GM19324 (cell line): Measurements from ENCODE around the gene GALNT9.
"Not testable (repeated sequence)": the region's sequence is repeated elsewhere in the genome, so short reads cannot be mapped to it uniquely, and the experiment has no call there.

Source experiments
- ATAC-seq: cut with Tn5 transposase; IDR thresholded peaks from one replicate; pipeline ENCODE4 v1.9.1; 2021; ENCODE audit warnings: mild to moderate bottlenecking, moderate library complexity; ENCODE audit not compliant: unreplicated experiment, low FRiP score

GALNT9 gene

DNA sequence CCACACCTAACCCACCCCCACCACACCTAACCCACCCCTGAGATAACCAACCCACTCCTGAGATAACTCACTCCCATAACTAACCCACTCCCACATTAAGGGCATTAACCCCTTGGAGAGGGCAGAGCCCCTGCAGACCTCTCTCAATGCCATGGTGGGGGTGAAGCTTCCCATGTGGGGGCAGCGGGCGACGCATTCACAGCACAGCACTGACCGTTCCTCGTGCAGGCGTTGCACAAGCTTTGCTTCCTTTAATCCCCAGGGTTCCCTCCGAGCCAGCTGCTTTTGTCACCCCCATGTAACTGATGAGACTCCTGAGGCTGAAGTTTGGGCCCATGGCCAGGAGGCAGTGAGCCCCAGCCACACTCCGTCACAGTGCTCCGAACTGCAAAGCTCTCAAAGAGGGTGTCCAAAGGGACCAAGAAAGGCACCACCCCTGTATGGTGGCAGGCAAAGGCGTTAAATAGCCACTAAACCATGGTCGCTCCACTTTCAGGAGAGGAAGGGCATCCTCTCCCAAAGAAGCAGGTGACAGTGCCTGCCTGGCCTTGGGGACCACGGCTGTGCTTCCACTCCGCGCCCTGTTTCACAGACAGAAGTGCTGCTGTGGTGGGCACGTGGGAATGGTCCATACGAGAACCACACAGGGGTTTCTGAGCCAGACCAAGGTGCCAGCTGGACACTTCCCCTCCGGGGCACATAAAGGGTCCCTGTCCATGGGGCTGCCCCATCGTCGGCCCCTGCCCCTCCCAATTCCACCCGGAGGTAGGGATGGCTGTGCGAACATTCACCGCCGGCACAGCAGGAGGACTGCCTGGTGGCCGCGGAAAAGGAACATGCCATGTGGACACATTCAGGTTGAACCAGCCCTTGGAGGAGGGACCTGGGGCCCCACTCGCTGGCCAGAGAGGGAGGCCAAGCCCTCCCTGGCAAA lies 28.3 kb downstream of the GALNT9 start:
- no peak for ATAC-seq

DNA sequence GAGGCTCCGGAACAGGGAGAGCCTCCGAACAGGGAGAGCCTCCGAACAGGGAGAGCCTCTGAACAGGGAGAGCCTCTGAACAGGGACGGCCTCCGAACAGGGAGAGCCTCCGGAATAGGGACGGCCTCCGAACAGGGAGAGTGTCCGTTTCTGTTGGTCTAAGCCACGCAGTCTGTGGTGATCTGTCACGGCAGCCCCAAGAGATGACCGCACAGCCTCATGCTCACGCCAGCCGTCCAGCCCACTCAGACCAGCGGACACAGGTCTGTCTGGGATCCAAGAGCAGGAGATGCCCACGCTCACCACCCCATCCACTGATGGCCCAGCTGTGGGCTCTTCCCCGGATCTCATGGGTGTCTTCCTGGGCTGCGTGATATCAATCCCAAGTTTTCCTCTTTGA lies 33.3 kb downstream of the GALNT9 start:
- ATAC-seq: no peak

DNA sequence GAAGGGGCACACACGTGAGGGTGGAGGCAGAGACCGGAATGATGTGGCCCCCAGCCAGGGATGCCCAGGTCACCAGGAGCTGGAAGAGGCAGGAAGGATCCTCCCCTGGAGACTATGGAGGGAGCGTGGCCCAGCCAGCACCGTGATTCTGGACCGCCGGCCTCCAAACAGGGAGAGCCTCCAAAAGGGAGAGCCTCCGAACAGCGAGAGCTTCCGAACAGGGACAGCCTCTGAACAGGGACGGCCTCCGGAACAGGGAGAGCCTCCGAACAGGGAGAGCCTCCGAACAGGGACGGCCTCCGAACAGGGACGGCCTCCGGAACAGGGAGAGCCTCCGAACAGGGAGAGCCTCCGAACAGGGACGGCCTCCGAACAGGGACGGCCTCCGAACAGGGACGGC lies 33.8 kb downstream of the GALNT9 start:
- not testable (repeated sequence) for ATAC-seq

DNA sequence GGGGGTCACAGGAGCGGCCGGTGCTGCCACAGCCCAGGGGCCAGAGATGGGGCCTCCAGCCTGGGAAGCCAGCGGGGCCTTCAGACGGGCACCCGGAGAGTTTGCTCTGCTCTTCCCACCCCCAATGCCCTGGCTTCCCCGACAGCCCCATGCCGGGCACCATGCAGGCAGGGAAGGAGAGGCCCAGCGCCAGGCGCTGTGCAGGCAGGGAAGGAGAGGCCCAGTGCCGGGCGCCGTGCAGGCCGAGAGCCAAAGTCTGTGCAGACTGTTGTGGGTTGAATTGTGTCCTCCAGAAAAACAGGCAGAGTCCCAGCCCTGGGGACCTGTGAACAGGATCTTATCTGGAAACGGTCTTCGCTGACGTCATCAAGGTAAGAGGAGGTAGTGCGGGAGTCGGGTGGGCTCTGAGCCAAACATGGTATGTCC lies 34.3 kb downstream of the GALNT9 start:
- ATAC-seq: no peak

DNA sequence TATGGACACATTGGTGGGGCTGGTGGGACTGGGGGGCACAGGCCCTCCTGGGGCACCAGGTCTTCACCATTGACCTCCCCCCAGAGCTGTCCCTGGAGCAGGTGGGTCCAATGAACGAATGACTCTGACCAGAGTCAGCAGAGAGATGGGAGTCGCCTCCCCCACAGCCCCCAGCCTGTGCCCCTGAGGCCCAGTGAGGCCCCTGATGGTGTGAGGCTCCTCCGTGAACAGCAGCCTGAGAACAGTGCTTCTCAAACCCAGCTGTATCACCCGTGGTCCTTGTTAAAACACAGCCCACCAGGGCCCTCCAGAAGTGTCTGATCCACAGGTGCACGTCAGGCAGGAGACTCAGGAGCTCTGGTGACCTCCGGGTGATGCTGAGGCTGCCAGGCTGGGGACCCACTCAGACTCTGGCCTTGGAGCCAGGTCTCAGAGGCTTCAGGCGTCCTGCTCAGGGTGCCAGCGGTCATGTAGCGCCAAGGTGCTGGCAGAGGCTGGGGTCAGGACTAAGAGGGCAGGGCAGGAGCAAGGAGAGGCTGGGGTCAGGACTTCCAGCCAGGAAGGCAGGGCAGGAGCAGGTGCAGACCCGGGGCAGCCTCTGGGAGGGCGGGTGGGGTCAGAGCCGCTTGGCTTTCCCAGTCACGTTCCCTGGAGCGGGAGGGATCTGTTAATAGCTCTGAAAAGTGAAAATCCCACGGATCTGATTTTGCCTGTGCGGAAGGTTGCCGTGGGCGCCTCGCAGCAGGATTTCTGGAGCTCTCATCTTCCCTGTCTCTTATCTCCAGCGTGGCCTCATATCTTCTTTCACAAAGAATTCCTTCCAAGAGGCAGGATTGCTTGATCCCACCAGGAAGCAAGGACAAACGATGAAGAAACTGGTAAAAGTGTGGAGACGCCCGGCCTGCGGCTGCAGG lies 35.0 kb downstream of the GALNT9 start:
- no peak for ATAC-seq

DNA sequence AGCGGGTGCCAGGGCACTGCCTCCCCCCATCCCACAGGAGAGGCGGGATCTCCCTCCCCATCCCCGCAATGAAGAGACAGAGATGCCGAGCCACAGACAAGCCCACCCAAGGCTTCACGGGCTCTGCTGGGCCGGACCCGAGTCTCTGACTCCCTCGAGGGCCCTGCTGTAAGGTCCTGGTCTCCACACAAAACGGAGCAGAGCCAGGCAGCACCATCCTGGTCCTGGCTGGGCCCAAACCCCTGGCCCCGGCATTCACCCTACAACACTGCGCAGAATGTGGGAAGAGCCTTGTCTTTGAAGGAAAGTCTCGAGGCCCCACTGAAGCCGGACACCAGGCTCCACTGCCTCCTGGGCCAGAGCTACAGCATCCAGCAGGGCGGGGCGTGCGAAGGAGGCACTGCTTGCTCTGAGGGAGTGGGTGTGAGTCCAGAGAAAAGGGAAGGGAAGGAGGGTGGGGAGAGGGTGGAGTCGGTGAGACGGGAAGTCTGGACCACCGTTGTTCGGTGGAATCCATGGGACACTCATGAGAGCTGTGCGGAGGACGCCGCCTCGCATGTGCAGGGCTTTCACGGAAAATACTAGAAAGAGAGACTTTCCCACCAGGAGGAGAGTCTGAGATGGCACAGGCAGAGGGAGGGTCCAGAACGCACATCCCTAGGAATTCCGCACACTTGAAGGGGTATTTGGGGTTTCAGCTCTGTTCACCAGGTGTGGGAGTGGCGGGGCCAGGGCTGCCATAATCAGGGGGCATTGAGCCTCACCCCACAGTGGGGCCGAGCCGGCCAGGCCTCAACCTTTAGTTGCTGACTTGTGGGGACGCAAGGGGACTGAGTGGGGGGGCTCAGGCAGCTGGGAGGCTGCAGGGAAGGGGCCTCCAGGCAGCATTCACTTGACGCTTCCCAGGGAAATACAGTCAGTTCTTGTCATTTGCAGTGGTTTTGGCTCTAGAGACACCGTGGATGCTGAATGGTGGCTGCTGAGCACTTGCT lies 36.8 kb downstream of the GALNT9 start:
- ATAC-seq: no peak

DNA sequence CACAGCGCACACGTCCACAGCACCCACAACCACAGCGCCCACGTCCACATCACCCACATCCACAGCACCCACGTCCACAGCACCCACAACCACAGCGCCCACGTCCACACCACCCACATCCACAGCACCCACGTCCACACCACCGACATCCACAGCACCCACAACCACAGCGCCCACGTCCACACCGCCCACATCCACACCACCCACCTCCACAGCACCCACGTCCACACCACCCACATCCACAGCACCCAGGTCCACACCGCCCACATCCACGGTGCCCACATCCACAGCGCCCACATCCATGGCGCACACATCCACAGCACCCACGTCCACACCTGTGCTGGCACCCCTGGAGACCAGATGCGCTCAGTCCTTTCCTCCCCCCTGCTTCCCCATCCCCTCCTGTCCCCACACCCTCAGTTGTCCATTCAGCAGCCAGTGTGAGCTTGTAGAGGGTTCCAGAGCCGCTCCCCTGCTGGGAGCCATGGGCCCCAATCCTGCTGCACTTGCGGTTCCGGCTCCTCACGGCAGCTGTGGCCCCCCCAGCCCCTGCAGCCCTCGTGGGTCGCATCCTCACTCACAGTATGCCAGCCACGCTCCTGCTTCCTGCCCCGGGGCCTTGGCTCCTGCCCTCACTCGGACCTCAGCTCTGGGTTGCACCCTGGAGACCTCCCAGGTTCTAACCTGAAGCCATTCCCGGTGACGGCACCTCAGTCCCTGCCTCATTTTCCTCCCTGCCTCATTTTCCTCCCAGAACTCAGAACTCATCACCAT lies 37.8 kb downstream of the GALNT9 start:
- ATAC-seq: no peak

DNA sequence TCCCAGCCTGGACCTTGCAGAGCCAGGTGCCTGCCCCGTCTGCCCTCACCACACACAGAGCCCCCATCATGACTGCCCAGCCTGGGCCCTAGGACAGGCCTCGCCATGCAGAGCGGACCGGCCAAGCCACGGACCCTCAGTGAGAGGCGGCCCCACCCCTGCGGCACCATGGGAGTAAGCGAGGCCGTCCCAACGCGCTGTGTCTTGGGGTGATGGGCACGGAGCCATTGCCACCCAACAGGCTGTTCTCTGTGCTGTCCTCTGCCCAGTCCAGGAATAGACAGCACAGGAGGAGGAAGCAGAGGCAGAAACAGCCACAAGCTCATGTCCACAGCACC lies 39.2 kb downstream of the GALNT9 start:
- ATAC-seq: no peak

DNA sequence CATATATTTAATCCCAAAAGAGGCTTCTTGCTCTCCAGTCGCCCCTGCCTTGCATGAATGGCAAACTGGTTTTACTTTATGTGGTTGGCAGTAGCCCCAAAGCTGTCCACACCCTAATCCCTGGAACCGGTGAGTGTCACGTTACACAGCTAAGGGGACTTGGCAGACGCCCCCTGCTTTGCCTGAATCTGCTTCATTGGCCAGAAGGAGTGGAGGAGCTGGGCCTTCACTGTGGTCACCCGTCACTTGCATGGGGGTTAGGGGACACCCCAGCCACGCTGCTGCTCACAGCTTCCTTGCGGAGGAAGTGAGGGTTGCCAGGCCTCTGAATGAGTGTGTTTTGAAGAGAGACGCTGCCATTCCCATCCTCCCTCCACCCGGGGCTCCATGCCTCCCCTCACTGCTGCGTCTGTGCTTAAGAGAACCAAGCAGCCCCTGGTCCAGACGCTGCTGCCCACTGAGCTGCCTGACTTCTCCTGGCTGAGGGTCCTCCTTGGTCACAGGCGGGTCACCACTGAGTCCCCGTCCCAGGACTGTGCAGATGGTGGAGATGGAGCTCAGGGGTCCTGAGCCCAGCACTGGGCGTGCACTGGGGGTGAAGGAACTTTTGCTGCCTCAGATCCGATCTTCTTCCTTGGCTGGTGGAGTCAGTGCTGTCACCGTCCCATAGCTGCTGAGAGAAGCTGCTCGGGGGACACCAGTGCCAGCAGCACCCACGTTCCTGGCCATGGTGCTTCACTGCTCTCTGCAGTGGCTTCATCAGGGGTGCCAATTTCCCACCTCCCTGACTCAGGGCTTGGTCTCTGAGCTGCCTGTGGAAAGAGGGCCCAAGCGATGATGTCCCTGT lies 39.8 kb downstream of the GALNT9 start:
- no peak for ATAC-seq

DNA sequence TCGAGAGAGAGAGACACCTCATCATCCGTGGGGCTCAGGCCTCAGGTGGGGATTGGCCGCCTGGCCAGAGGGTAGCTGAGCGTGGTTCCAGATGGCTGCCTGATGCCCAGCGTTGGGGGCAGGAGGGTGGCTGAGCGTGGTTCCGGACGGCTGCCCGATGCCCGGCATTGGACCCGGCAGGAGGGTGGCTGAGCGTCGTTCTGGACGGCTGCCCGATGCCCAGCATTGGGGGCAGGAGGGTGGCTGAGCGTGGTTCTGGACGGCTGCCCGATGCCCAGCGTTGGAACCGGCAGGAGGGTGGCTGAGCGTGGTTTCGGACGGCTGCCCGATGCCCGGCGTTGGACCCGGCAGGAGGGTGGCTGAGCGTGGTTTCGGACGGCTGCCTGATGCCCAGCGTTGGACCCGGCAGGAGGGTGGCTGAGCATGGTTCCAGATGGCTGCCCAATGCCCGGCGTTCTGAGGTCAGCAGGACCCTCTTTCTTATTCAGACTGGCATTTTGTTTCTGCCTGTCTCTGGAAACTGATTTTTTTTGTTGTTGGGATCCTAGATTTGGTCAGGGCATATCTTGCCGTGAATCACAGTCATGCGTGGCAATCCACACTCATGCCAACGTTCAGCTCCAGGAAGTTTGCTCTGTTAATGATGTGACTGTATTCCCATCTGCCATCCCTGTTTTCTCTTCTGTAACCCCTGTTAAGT lies 40.7 kb downstream of the GALNT9 start:
- ATAC-seq: no peak

DNA sequence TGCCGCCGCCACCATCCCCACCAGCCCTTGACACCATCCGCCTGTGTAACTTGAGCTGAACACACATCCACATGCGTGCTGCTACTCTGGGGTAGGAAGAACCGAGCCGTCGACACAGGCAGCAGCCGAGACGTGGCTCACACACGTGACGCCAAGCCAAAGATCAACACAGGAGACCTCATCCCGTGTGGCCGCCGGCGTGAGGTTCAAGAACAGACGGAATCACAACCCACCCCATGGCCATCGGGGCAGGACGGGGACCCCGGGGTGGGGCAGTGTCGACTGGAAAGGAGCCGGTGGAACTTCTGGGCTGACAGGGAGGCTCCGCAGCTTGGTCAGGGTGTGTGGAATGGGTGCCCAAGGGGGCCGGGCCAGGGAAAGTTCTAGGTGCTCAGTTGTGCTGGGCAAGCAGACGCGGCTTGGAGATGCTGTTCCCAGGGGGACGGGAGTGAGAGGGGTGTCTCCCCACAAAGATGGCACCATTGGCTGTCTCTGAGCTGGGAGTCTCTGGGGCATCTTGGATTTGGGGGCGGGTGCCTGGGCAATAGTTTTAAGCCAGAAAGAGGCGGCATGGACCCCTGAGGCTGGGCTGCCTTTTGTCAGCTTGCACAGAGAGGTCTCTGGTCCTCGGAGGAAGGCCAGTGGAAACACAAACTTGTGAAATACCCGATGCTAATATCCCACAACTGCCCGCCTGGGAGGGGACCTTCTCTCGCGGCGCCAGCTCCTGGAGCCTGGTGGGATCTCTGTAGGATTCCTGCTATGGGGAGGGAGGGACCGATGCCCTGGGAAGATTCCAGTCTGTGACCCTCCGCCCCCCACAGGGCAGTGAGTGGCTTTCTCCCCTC lies 41.8 kb downstream of the GALNT9 start:
- ATAC-seq: no peak

DNA sequence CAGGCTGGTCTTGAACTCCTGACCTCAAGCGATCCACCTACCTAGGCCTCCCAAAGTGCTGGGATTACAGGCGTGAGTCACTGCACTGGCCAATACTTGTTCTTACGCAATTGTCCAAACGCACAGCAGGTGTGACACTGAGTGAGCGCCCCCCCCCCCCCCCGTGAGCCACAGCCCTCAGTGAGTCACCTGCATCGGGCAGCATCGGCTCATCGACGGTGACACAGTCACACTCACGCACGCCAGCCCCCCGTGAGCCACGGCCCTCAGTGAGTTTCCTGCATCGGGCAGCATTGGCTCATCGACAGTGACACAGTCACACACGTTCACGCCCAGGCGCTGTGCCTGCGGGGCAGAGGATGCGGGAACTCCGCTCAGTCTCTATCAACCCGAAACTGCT lies 42.5 kb downstream of the GALNT9 start:
- ATAC-seq: no peak

DNA sequence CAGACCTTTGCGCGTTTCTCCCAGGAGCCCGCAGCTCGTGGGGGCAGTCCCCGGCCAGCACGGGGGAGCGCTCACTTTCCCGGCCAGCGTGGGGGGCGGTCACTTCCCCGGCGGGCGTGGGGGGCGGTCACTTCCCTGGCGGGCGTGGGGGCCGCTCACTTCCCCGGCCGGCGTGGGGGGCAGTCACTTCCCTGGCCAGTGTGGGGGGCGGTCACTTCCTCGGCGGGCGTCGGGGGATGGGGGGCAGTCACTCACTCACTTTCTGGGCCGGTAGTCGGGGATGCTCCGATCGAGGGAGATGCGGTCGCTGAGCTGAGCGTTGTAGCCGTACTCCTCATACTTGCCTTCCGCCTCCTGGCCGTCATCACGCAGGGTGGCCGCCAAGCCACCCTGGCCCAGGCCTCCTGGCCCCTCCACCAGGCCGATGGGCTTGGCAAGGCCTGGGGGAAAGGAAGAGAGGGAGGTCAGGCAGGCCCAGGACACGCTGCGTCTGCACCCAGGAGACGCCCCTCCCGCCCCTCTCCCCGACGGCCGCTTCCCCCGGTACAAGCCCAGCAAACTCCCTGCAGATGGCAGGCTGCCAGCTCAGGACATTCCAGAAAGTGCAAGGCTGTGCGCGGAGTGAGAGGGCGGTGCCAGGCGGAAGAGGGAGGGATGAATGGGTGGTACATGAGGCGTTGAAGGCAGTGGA lies 43.3 kb downstream of the GALNT9 start:
- no peak for ATAC-seq

DNA sequence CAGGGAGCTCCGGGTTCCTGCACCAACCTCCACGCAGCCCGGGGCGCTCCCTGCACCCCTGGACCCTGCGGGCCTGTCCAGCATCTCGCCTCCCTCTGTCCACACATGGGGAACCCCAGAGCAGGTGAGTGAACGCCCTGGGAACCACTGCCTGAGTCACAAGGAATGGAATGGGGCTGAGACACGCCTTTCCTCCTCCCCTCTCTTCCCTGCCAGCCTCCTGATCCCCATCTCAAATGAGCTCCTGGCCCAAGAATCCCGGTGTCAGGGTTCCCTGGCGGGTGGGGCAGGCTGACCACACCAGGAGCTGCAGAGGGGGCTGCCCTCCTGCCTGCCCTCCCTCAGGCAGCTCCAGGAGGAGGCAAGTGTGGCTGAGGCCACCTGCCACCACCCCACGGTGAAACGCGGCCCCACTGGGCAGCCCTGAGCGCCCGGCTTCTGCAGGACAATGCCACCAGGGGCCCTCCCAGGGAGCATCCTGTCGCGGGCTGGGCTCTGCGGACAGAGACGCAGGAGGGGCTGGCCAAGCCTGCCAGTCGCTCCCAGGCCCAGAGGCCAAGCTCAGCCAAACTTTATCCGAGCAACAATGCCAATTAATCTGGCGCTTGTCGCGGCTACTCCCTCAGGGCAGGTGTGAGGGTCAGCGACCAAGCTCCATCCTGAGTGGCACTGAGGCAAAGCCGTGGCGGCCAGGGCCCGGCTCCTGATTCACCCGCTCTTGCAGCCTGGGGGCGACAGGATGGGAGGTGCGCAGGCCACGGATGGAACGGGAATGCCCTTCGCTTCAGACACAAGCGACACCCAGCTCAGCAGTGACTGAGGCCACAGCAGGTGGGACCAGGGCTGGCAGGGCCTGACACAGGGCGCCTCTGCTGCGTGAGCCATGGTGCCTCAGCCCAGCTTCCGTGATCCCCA lies 44.3 kb downstream of the GALNT9 start:
- ATAC-seq: no peak

DNA sequence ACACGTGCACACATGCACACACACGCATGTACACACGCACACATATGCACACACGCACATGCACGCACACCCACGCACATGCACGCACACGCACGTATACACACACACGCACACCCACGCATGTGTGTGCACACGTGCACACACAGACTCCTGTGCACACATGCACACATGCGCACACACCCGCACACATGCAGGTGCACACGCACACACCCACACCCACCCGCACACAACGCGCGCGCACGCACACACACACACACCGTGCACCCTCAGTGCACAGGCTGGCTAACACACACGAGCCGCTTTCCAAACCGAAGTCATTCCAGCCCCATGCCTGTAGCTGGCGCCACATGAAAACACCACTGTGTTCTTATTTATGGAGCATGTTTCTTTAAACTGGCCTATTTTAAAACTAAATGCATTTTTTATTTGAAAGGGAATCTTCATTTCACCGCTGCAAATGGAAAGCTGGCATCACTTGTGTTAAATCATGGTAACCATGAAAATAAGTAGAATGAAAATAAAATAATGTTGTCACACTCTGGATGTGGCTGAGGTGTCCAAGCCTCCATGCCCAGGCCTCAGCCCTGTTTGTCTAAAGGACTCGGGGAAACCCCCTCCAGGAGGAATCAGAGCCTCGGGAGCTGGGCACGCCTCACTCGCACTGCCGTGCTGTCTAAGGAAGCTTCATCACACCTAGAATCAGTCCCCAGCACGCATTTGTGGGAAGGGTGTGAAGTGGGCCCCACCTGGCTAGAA lies 45.1 kb downstream of the GALNT9 start:
- ATAC-seq: no peak
